Adrenal gland (tissue), 12 donors: ENCODE results near the gene DCDC2. TPM values are rescaled to one million over a fixed set of nuclear protein-coding genes. Genes with fewer than 3 reads are reported as not detected.

ENCODE experiments used
- DNase-seq, 7 donors: peaks; one replicate each; pipeline ENCODE4 v3.0.0-alpha.2; 2019 to 2020
- H3K27ac ChIP-seq, 5 donors: fragments of 200-600 bp; sonication (generic) in 4 of 5; 1 replicate in 3 of 5; 2 replicates in 2 of 5; pipeline versions ENCODE4 v1.5.1 to v1.8.0; 2016 to 2020; ENCODE audit warnings: mild to moderate bottlenecking in 1 of 5
- H3K27me3 ChIP-seq: fragments of 200-600 bp; 2 replicates; pipeline ENCODE4 v1.8.0; 2021
- H3K36me3 ChIP-seq, 2 donors: fragments of 200-600 bp; replicated peaks in 1 of 2; 1 replicate in 1 of 2; 2 replicates in 1 of 2; pipeline versions ENCODE4 v1.5.1 to v1.8.0; 2018 to 2022
- H3K4me1 ChIP-seq, 2 donors: fragments of 200-600 bp; replicated peaks in 1 of 2; 1 replicate in 1 of 2; 2 replicates in 1 of 2; pipeline versions ENCODE4 v1.5.1 to v1.8.0; 2018 to 2021
- H3K4me3 ChIP-seq, 4 donors: fragments of 200-600 bp; sonication (generic) in 3 of 4; one replicate each; pipeline ENCODE4 v1.5.1; 2016 to 2018
- H3K9me3 ChIP-seq, 3 donors: fragments of 200-600 bp; sonication (generic) in 1 of 3; replicated peaks in 1 of 3; 1 replicate in 2 of 3; 2 replicates in 1 of 3; pipeline versions ENCODE4 v1.5.1 to v1.8.0; 2016 to 2021
- POLR2A ChIP-seq, 2 donors: fragments of 450-650 bp; IDR thresholded peaks; one replicate each; pipeline ENCODE4 v1.6.1; 2017; ENCODE audit warnings: antibody characterized with exemption in 2 of 2, mild to moderate bottlenecking in 2 of 2, moderate library complexity in 1 of 2
- WGBS, 4 donors: extraction: QIAGEN DNeasy Blood & Tissue Kit in 2 of 4; methylation state at CpG; one replicate each; pipeline versions ENCODE4 v1.1.5 to v1.1.7; 2013 to 2017; 5-methylcytosine and 5-hydroxymethylcytosine counted together
- intact Hi-C, 2 donors: fragments of 100-400 bp; cut with DNase I; formaldehyde crosslinking; loops; one replicate each; pipeline versions ENCODE4 v1.14.1 to v1.15.0; 2022 to 2023
- polyA plus RNA-seq, 3 donors: library from polyadenylated mRNA; stranded (reverse); fragments of 200-250 nt in 2 of 3; fragments of 350-450 nt in 1 of 3; fragmentation: Illumina TruSeq in 1 of 3; extraction: RNeasy Lipid Tissue Mini Kit (QIAGEN cat#74804) in 1 of 3; gene quantifications; one replicate each; pipeline ENCODE4 v1.2.3, GENCODE V29; 2013 to 2014
- total RNA-seq, 9 donors: library from RNA; depleted of rRNA in 4 of 9; stranded (reverse); fragments of >200 nt in 4 of 9; fragments of 120-200 nt in 1 of 9; fragmentation: NEBNext Ultra II Directional in 1 of 9; extraction: Animal tissue kit (Norgen Biotek cat#: 25700) in 1 of 9; gene quantifications; one replicate each; pipeline versions ENCODE4 v1.1.0 to v1.2.4, GENCODE V29; 2013 to 2023
- TF ChIP-seq, protein P1 (sequence below), 6 experiments: fragments of 450-650 bp in 4 of 6; fragments of 200-600 bp in 2 of 6; sonication (generic) in 1 of 6; IDR thresholded peaks; 1 replicate in 5 of 6; 2 replicates in 1 of 6; pipeline versions ENCODE4 v1.5.1 to v1.8.0; 2016 to 2021; ENCODE audit warnings: antibody characterized with exemption in 6 of 6, mild to moderate bottlenecking in 2 of 6, moderate library complexity in 1 of 6
- donor health status: healthy with polysubstance abuse.
- donor health status: Bipolar disorder and iron deficiency.
- donor health status: DM: yes; HTN: yes; CAD: no.
- donor health status: DM: no; HTN: no; CAD: no.
- donor health status: DM: no; HTN: no; CAD: no.
- donor health status: DM: yes; HTN: yes; CAD: no.

The DCDC2 gene
- total and polyA plus RNA-seq, 12 donors: 0.06 to 3.6 (median 1.0) TPM

DNA sequence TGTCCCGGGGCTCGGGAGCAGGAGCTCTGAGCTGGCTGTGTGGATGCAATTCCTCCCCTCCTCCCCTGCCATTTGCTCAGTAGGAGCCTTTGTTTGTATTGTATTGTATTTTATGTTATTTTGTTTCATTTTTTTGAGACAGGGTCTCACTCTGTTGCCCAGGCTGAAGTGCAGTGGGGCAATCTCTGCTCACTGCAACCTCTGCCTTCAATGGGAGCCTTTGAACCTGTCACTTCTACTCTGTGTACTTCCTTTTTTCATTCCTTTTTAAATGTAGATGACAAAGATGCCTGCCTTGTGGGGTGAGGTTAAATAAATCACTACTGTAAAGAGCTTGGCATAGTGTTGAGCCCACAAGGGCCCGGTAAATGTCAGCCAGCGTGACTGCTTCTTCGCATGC is 70.6 kb downstream of the DCDC2 start:
- H3K27ac ChIP-seq: no peak overlapping the region
- peaks cover 0 to 9% of the 10 kb centered on the region in 2 donors for H3K4me1 ChIP-seq
- TF ChIP-seq, protein P1, sequence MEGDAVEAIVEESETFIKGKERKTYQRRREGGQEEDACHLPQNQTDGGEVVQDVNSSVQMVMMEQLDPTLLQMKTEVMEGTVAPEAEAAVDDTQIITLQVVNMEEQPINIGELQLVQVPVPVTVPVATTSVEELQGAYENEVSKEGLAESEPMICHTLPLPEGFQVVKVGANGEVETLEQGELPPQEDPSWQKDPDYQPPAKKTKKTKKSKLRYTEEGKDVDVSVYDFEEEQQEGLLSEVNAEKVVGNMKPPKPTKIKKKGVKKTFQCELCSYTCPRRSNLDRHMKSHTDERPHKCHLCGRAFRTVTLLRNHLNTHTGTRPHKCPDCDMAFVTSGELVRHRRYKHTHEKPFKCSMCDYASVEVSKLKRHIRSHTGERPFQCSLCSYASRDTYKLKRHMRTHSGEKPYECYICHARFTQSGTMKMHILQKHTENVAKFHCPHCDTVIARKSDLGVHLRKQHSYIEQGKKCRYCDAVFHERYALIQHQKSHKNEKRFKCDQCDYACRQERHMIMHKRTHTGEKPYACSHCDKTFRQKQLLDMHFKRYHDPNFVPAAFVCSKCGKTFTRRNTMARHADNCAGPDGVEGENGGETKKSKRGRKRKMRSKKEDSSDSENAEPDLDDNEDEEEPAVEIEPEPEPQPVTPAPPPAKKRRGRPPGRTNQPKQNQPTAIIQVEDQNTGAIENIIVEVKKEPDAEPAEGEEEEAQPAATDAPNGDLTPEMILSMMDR (IDR thresholded peaks at IDR 0.05): no peak
- TF ChIP-seq POLR2A (IDR thresholded peaks at IDR 0.05): no peak
- H3K4me3 ChIP-seq: no peak overlapping the region
- no peaks in the 10 kb centered on the region for H3K36me3 ChIP-seq
- intact Hi-C loops: loop anchor here in 1 of 2 donors (10.0 kb wide), 1 partner anchor 108 kb away; no protein-coding TSS in a partner anchor
- no peaks in the 10 kb centered on the region for H3K9me3 ChIP-seq
- no peak for DNase-seq
- H3K27me3 ChIP-seq: no peaks in the 10 kb centered on the region
- WGBS, 4 donors: 89 to 93% (median 92%) methylated on average over 5 of the region's 5 CpGs

DNA sequence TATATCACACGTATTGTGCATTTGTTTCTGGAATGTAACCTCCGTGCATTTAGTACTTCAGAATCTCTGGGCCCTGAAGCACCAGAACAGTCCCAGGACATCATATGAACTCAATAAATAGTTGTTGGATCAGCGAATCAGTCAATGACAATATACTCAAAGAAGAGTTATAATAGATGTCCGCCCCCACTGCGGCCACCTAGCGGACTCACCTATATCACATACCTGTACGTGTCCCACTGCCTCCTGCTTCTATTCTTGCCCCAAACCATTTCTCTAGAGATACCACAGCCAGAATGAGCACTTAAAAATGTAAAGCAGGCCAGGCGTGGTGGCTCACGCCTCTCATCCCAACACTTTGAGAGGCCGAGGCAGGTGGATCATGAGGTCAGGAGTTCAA is 73.9 kb downstream of the DCDC2 start:
- TF ChIP-seq, protein P1 (IDR thresholded peaks at IDR 0.05): no peak
- TF ChIP-seq POLR2A (IDR thresholded peaks at IDR 0.05): no peak
- 77 to 83% (median 80%) methylated on average over 10 of the region's 10 CpGs for WGBS, 4 donors
- H3K4me3 ChIP-seq: no peak overlapping the region
- H3K27ac ChIP-seq: no peak overlapping the region
- no peaks in the 10 kb centered on the region for H3K36me3 ChIP-seq
- H3K9me3 ChIP-seq: no peaks in the 10 kb centered on the region
- intact Hi-C loops: loop anchor here (5.0 to 10.0 kb wide), 2 partner anchors 103 to 111 kb away; no protein-coding TSS in a partner anchor
- no peak for DNase-seq
- peaks cover 0 to 9% of the 10 kb centered on the region in 2 donors for H3K4me1 ChIP-seq
- no peaks in the 10 kb centered on the region for H3K27me3 ChIP-seq

DNA sequence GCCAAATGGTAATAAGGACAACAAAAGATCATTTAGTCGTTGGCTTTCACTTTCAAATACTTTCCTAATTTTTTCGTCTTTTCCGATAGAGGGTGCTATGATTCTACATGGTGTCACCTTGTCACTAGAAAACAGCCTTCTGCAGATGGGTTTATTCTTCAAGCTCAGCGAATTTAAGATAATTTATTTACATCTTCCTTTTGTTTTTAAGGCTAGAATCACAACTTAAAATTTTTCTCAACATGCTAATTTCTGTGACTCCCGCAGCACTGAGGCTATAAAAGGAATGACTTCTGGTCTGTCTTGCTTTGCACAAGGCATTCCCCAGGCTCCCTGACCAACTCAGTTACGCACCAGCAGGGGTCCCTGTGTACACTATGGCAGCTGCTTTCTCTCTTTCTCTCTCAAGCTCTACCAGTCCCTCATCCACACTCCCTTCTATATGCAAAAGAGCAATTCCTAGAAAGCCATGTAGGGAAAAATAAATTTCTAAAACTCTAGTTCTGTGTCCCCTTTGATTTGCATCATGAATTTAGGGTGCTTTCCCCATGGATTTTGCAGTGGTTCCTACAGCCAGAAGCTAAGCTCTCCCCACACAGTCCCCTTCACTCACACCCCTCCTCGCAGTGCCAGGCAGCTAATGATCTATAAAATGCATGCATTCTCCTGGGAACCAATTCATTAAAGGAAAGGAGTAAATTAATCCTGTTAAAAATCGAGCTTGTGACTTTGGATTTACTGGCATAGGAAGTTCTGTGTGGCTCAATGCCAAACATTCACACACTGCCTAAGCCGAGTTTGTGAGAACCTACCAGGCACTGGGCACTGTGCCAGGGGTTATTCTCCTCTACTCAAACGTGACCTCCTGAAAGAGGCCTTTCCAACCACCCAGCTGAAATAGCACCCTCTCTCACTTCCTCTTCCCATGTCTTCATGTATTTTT is 74.5 kb downstream of the DCDC2 start:
- Histone ChIP-seq H3K4me3 (peak overlapping the region in 1 of 4 donors; percentile 40), H3K36me3 (no peaks in the 10 kb centered on the region), H3K27me3 (no peaks in the 10 kb centered on the region), H3K4me1 (peaks cover 0 to 9% of the 10 kb centered on the region in 2 donors), H3K9me3 (no peaks in the 10 kb centered on the region), H3K27ac (no peak overlapping the region)
- WGBS, 4 donors: 6 to 10% (median 7%) methylated on average over 10 of the region's 10 CpGs
- DNase-seq: peak; percentile 59 to 81 (median 74)
- no peak for TF ChIP-seq POLR2A (IDR thresholded peaks at IDR 0.05)
- TF ChIP-seq, protein P1 (IDR thresholded peaks at IDR 0.05): peak; percentile 34 to 73 (median 62)
- intact Hi-C loops: loop anchor here (5.0 to 10.0 kb wide), 2 partner anchors 104 to 111 kb away; no protein-coding TSS in a partner anchor

DNA sequence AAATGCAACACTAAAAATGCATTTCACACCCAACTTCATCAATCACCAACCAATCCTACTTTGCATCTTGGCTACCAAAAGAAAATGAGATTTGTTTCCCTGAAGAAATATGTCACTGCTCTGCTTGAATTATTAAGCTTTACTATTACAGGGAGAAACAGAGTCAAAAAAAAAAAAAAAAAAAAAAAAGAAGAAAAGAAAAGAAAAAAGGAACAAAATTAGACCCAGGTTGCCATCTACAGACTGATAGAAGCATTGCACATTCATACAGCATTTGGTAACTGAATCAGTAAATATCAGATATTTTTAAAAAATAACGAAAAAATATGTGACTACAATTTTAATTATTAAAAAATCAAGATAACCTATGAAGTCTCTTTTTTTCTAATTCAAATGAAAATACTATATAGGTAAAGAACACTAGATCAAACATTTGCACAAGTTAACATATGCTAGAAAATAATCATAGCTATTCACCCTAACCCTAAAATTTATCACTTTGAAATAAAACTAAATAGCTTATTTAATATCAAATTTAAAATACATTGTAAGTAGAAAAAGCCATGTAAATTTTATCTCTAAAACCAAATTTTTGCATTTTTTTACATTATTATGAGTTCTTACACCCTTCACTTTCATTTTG is 83.3 kb downstream of the DCDC2 start:
- intact Hi-C loops: no loop called here
- Histone ChIP-seq H3K27me3 (no peaks in the 10 kb centered on the region), H3K36me3 (no peaks in the 10 kb centered on the region), H3K27ac (no peak overlapping the region), H3K4me3 (no peak overlapping the region), H3K4me1 (no peaks in the 10 kb centered on the region), H3K9me3 (no peaks in the 10 kb centered on the region)
- DNase-seq: no peak
- whole genome bisulfite sequencing, 4 donors: 3 to 6% (median 4%) methylated on average over 1 of the region's 1 CpG
- TF ChIP-seq, protein P1 (IDR thresholded peaks at IDR 0.05): peak; percentile 21 to 59 (median 38)
- no peak for TF ChIP-seq POLR2A (IDR thresholded peaks at IDR 0.05)
